ENCODE results near the gene POLR2L.

- TF ChIP-seq CTCF (IDR thresholded peaks at IDR 0.05) (no peak), POLR2A (IDR thresholded peaks at IDR 0.05) (no peak), EP300 (IDR thresholded peaks at IDR 0.05) (no peak)
Measured at GRCh38 chr11:836274-836673, 6.1 kb downstream of the POLR2L start.

All from ovary (tissue), 3 donors.